Stomach (tissue), 9 donors: ENCODE data around the gene NAGS. TPM values are rescaled to one million over a fixed set of nuclear protein-coding genes. Genes with fewer than 3 reads are reported as not detected.

Experiments used
- DNase-seq, 2 donors: peaks; one replicate each; pipeline versions ENCODE4 v3.0.0 to v3.0.0-alpha.2; 2013 to 2019
- H3K27ac ChIP-seq, 5 donors: fragments of 200-600 bp in 4 of 5; sonication (generic) in 4 of 5; one replicate each; pipeline ENCODE4 v1.5.1; 2013 to 2019; ENCODE audit warnings: mild to moderate bottlenecking in 1 of 5, moderate library complexity in 1 of 5
- H3K27me3 ChIP-seq, 3 donors: fragments of 200-600 bp; sonication (generic); one replicate each; pipeline ENCODE4 v1.5.1; 2017 to 2019; ENCODE audit warnings: mixed run types in 1 of 3
- H3K36me3 ChIP-seq, 4 donors: fragments of 200-600 bp; sonication (generic); 1 replicate in 3 of 4; 2 replicates in 1 of 4; pipeline ENCODE4 v1.5.1; 2016 to 2019
- H3K4me1 ChIP-seq, 4 donors: fragments of 200-600 bp; sonication (generic); one replicate each; pipeline ENCODE4 v1.5.1; 2016 to 2019
- H3K4me3 ChIP-seq, 4 donors: fragments of 200-600 bp; sonication (generic) in 3 of 4; one replicate each; pipeline ENCODE4 v1.5.1; 2016 to 2019; ENCODE audit warnings: mild to moderate bottlenecking in 1 of 4
- H3K9me3 ChIP-seq, 4 donors: fragments of 200-600 bp; sonication (generic); one replicate each; pipeline ENCODE4 v1.5.1; 2016 to 2019
- EP300 ChIP-seq: sonication (generic); formaldehyde crosslinking; IDR thresholded peaks from one replicate; pipeline ENCODE4 v1.6.1; 2017; ENCODE audit warnings: antibody characterized with exemption
- POLR2A ChIP-seq, 4 donors: fragments of 450-650 bp; IDR thresholded peaks; one replicate each; pipeline ENCODE4 v1.6.1; 2016; ENCODE audit warnings: antibody characterized with exemption in 4 of 4, control low read depth in 2 of 4, mild to moderate bottlenecking in 1 of 4, moderate library complexity in 1 of 4
- POLR2AphosphoS5 ChIP-seq, 3 donors: sonication (generic); formaldehyde crosslinking; IDR thresholded peaks; one replicate each; pipeline ENCODE4 v1.6.1; 2016; ENCODE audit warnings: antibody characterized with exemption in 3 of 3
- WGBS, 5 donors: extraction: QIAGEN DNeasy Blood & Tissue Kit in 3 of 5; methylation state at CpG; one replicate each; pipeline versions ENCODE4 v1.1.5 to v1.1.7; 2013 to 2018; 5-methylcytosine and 5-hydroxymethylcytosine counted together
- intact Hi-C: fragments of 100-400 bp; cut with DNase I; formaldehyde crosslinking; loops from one replicate; pipeline ENCODE4 v1.15.1; 2023; ENCODE audit warnings: low total_unique reads
- polyA plus RNA-seq, 3 donors: library from polyadenylated mRNA; stranded (reverse); fragments of 200-250 nt; gene quantifications; one replicate each; pipeline ENCODE4 v1.2.3, GENCODE V29; 2013
- total RNA-seq, 5 donors: library from RNA; depleted of rRNA; stranded (reverse); fragments of >200 nt; gene quantifications; one replicate each; pipeline versions ENCODE4 v1.1.0 to v1.2.3, GENCODE V29; 2014 to 2016
- TF ChIP-seq, protein P1 (sequence below), 7 experiments: fragments of 450-650 bp in 4 of 7; fragments of 200-600 bp in 3 of 7; sonication (generic) in 3 of 7; IDR thresholded peaks; one replicate each; pipeline ENCODE4 v1.5.1; 2016 to 2019; ENCODE audit warnings: antibody characterized with exemption in 7 of 7, control low read depth in 2 of 7, mild to moderate bottlenecking in 1 of 7
- donor health status: healthy with polysubstance abuse.
- donor health status: Bipolar disorder and iron deficiency.
- donor health status: healthy.

The NAGS gene
- total and polyA plus RNA-seq, 8 donors = 0.29 to 1.5 (median 0.93) TPM; not detected in 2

DNA sequence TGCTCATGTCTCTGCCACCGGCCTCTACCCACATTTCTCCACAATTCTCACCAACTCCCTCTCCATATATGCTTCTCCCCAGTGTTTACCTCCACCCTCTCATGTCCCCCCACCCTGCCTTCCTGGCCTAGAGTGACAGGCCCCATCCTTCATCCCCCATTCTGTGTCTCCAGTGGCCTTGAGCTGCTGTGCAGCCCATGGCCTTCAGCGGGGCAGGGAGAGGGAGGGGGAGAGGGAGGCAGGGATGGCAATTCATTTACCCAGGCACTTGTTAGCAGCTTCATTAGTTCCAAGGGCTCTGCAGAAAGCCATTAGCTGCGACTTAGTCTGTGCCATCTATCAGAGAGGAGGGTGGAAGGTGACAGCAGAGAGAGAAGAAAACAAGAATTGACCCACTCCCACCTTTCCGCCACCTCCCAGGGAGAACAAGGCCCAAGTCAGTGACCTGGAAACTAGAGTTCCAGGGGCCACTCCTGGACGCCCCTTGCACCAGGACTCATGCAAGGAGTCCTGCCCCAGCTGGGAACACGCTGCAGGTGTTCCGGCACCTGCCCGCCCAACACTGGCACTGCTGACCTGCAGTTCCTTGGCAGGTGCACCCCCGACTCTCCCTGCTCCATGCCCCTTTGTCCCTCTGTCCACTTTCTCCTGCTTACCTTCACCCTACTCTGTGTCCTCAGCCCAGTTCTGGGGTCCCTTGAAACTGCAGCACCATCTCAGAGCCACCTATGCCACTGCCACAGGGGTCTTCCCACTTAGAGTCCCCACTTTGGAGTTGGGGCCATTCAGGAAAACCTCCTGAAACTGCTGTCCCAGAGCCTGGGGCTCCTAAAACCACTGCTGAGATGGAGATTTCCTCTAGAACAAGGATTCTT, 27.2 kb upstream of the NAGS start:
- no peak for DNase-seq
- H3K9me3 ChIP-seq = no peaks in the 10 kb centered on the region
- peaks cover 0 to 64% (median 6%) of the 10 kb centered on the region in 3 donors for H3K27me3 ChIP-seq
- H3K36me3 ChIP-seq = no peaks in the 10 kb centered on the region
- intact Hi-C loops = no loop called here
- H3K4me1 ChIP-seq = no peaks in the 10 kb centered on the region
- no peak overlapping the region for H3K4me3 ChIP-seq
- WGBS, 5 donors = 71 to 88% (median 72%) methylated on average over 7 to 9 of the region's 9 CpGs
- H3K27ac ChIP-seq = no peak overlapping the region
- TF ChIP-seq POLR2AphosphoS5 (IDR thresholded peaks at IDR 0.05) (no peak), POLR2A (IDR thresholded peaks at IDR 0.05) (no peak), EP300 (no peak)

GRCh38 chr17:43978078-43978477, 26.3 kb upstream of the NAGS start:
- Histone ChIP-seq H3K27ac (no peak overlapping the region), H3K27me3 (peaks cover 0 to 73% (median 13%) of the 10 kb centered on the region in 3 donors), H3K4me1 (peaks cover 2% of the 10 kb centered on the region in 4 donors), H3K4me3 (no peak overlapping the region), H3K9me3 (no peaks in the 10 kb centered on the region), H3K36me3 (no peaks in the 10 kb centered on the region)
- intact Hi-C loops = no loop called here
- no peak for DNase-seq
- TF ChIP-seq EP300 = no peak
- TF ChIP-seq, protein P1, sequence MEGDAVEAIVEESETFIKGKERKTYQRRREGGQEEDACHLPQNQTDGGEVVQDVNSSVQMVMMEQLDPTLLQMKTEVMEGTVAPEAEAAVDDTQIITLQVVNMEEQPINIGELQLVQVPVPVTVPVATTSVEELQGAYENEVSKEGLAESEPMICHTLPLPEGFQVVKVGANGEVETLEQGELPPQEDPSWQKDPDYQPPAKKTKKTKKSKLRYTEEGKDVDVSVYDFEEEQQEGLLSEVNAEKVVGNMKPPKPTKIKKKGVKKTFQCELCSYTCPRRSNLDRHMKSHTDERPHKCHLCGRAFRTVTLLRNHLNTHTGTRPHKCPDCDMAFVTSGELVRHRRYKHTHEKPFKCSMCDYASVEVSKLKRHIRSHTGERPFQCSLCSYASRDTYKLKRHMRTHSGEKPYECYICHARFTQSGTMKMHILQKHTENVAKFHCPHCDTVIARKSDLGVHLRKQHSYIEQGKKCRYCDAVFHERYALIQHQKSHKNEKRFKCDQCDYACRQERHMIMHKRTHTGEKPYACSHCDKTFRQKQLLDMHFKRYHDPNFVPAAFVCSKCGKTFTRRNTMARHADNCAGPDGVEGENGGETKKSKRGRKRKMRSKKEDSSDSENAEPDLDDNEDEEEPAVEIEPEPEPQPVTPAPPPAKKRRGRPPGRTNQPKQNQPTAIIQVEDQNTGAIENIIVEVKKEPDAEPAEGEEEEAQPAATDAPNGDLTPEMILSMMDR (IDR thresholded peaks at IDR 0.05) = no peak
- TF ChIP-seq POLR2AphosphoS5 (IDR thresholded peaks at IDR 0.05) = no peak
- no peak for TF ChIP-seq POLR2A (IDR thresholded peaks at IDR 0.05)
- WGBS, 5 donors = 71 to 94% (median 85%) methylated on average over 2 of the region's 2 CpGs

GRCh38 chr17:43979011-43979410, 25.4 kb upstream of the NAGS start:
- TF ChIP-seq, protein P1 (IDR thresholded peaks at IDR 0.05) = no peak
- TF ChIP-seq POLR2AphosphoS5 (IDR thresholded peaks at IDR 0.05) (no peak), POLR2A (IDR thresholded peaks at IDR 0.05) (no peak), EP300 (no peak)
- intact Hi-C loops = no loop called here
- Histone ChIP-seq H3K4me1 (peaks cover 11 to 12% (median 11%) of the 10 kb centered on the region in 4 donors), H3K27me3 (peaks cover 4 to 74% (median 19%) of the 10 kb centered on the region in 3 donors), H3K9me3 (no peaks in the 10 kb centered on the region), H3K27ac (no peak overlapping the region), H3K4me3 (no peak overlapping the region), H3K36me3 (no peaks in the 10 kb centered on the region)
- 76 to 81% (median 80%) methylated on average over 7 of the region's 7 CpGs for WGBS, 5 donors
- DNase-seq = no peak

- no peak for DNase-seq
- no peak overlapping the region for H3K27ac ChIP-seq
- TF ChIP-seq POLR2AphosphoS5 (IDR thresholded peaks at IDR 0.05) = no peak
- TF ChIP-seq, protein P1 (IDR thresholded peaks at IDR 0.05) = no peak
- no peak for TF ChIP-seq EP300
- TF ChIP-seq POLR2A (IDR thresholded peaks at IDR 0.05) = no peak
- H3K4me3 ChIP-seq = no peak overlapping the region
- no peaks in the 10 kb centered on the region for H3K9me3 ChIP-seq
- intact Hi-C loops = no loop called here
- H3K36me3 ChIP-seq = no peaks in the 10 kb centered on the region
- peaks cover 4 to 74% (median 20%) of the 10 kb centered on the region in 3 donors for H3K27me3 ChIP-seq
- H3K4me1 ChIP-seq = peaks cover 13 to 18% (median 17%) of the 10 kb centered on the region in 4 donors
- 81 to 92% (median 88%) methylated on average over 4 of the region's 4 CpGs for WGBS, 5 donors
Measured at GRCh38 chr17:43979671-43980070, 24.8 kb upstream of the NAGS start.
